GM12892 (cell line): ENCODE measurements around the gene CRIM1.

ENCODE experiments used
- POLR2AphosphoS5 ChIP-seq: IDR thresholded peaks from 2 replicates; pipeline ENCODE4 v1.6.1; 2011; ENCODE audit warnings: low read depth, low read length, control low read depth
- TAF1 ChIP-seq: IDR thresholded peaks from 2 replicates; pipeline ENCODE4 v1.6.1; 2011; ENCODE audit warnings: low read depth, mild to moderate bottlenecking, control low read depth, low read length, borderline replicate concordance

- TF ChIP-seq TAF1 (no peak), POLR2AphosphoS5 (no peak)
Measured at GRCh38 chr2:36369163-36369562, 13.6 kb downstream of the CRIM1 start.
